H9 (cell line): ENCODE measurements around the gene NCOA6. TPM values are rescaled to one million over a fixed set of nuclear protein-coding genes. Genes with fewer than 3 reads are reported as not detected.
"Not testable (repeated sequence)": the region's sequence is repeated elsewhere in the genome, so short reads cannot be mapped to it uniquely, and the experiment has no call there.

Experiments
- DNase-seq: peaks from one replicate; pipeline ENCODE4 v3.0.0-alpha.2; 2017
- H2AFZ ChIP-seq: one replicate; pipeline ENCODE4 v1.6.1; 2013; ENCODE audit warnings: mild to moderate bottlenecking, low read length, control low read depth, moderate library complexity
- H2AK5ac ChIP-seq: 2 replicates; pipeline ENCODE4 v1.6.1; 2013; ENCODE audit warnings: low read length, control low read depth, mixed read lengths; ENCODE audit not compliant: insufficient read length
- H2BK120ac ChIP-seq: one replicate; pipeline ENCODE4 v1.6.1; 2013; ENCODE audit warnings: low read depth, mild to moderate bottlenecking, low read length, control low read depth, inconsistent platforms; ENCODE audit not compliant: poor library complexity, severe bottlenecking
- H2BK12ac ChIP-seq: 2 replicates; pipeline ENCODE4 v1.6.1; 2013; ENCODE audit warnings: low read length, control low read depth, mixed read lengths, low read depth; ENCODE audit not compliant: insufficient read length
- H2BK15ac ChIP-seq: 2 replicates; pipeline ENCODE4 v1.6.1; 2013; ENCODE audit warnings: low read depth, low read length, control low read depth
- H2BK20ac ChIP-seq: one replicate; pipeline ENCODE4 v1.6.1; 2013; ENCODE audit warnings: low read depth, mild to moderate bottlenecking, low read length, control low read depth, inconsistent platforms; ENCODE audit not compliant: poor library complexity, severe bottlenecking
- H2BK5ac ChIP-seq: 2 replicates; pipeline ENCODE4 v1.6.1; 2013; ENCODE audit warnings: low read length, control low read depth, mixed read lengths; ENCODE audit not compliant: insufficient read length
- H3K14ac ChIP-seq: 2 replicates; pipeline ENCODE4 v1.6.1; 2013; ENCODE audit warnings: low read length, control low read depth; ENCODE audit not compliant: insufficient read depth
- H3K18ac ChIP-seq: 2 replicates; pipeline ENCODE4 v1.6.1; 2013; ENCODE audit warnings: low read depth, mild to moderate bottlenecking, mixed read lengths, low read length, control low read depth; ENCODE audit not compliant: insufficient read length
- H3K23ac ChIP-seq: 2 replicates; pipeline ENCODE4 v1.6.1; 2013; ENCODE audit warnings: low read length, control low read depth, mixed read lengths, low read depth; ENCODE audit not compliant: insufficient read length
- H3K23me2 ChIP-seq: 2 replicates; pipeline ENCODE4 v1.6.1; 2013; ENCODE audit warnings: low read depth, mild to moderate bottlenecking, mixed read lengths, low read length, control low read depth; ENCODE audit not compliant: insufficient read length, poor library complexity, severe bottlenecking
- H3K27ac ChIP-seq: 2 replicates; pipeline ENCODE4 v1.5.1; 2013; ENCODE audit warnings: low read length, control low read depth, mixed read lengths, low read depth; ENCODE audit not compliant: insufficient read length
- H3K27me3 ChIP-seq: 2 replicates; pipeline ENCODE4 v1.6.1; 2013; ENCODE audit warnings: low read length, control low read depth, inconsistent platforms; ENCODE audit not compliant: insufficient read depth
- H3K4ac ChIP-seq: 2 replicates; pipeline ENCODE4 v1.6.1; 2013; ENCODE audit warnings: low read depth, mild to moderate bottlenecking, control low read depth, inconsistent platforms, low read length, moderate library complexity
- H3K4me1 ChIP-seq: 2 replicates; pipeline ENCODE4 v1.6.1; 2013; ENCODE audit warnings: low read length, control low read depth, inconsistent platforms; ENCODE audit not compliant: insufficient read depth
- H3K4me2 ChIP-seq: 2 replicates; pipeline ENCODE4 v1.6.1; 2013; ENCODE audit warnings: low read length, control low read depth, mixed read lengths; ENCODE audit not compliant: insufficient read length, insufficient read depth
- H3K56ac ChIP-seq: 2 replicates; pipeline ENCODE4 v1.6.1; 2013; ENCODE audit warnings: low read depth, mild to moderate bottlenecking, mixed read lengths, low read length, control low read depth; ENCODE audit not compliant: insufficient read length
- H3K79me1 ChIP-seq: 2 replicates; pipeline ENCODE4 v1.6.1; 2013; ENCODE audit warnings: low read depth, mild to moderate bottlenecking, moderate library complexity, low read length, control low read depth, inconsistent platforms; ENCODE audit not compliant: insufficient read depth, poor library complexity, severe bottlenecking
- H3K79me2 ChIP-seq: 2 replicates; pipeline ENCODE4 v1.6.1; 2013; ENCODE audit warnings: low read length, control low read depth, inconsistent platforms; ENCODE audit not compliant: insufficient read depth
- H3K9ac ChIP-seq: 2 replicates; pipeline ENCODE4 v1.6.1; 2013; ENCODE audit warnings: low read length, control low read depth, mixed read lengths; ENCODE audit not compliant: insufficient read length; ENCODE audit errors: extremely low read depth
- H3K9me3 ChIP-seq: one replicate; pipeline ENCODE4 v1.6.1; 2013; ENCODE audit warnings: low read depth, low read length, inconsistent platforms; ENCODE audit not compliant: control insufficient read depth
- H3T11ph ChIP-seq: one replicate; pipeline ENCODE4 v1.6.1; 2013; ENCODE audit warnings: mild to moderate bottlenecking, low read length, control low read depth, inconsistent platforms
- H4K20me1 ChIP-seq: one replicate; pipeline ENCODE4 v1.6.1; 2013; ENCODE audit not compliant: control insufficient read depth, insufficient read length, insufficient read depth
- H4K5ac ChIP-seq: 2 replicates; pipeline ENCODE4 v1.6.1; 2013; ENCODE audit warnings: low read depth, mild to moderate bottlenecking, mixed read lengths, low read length, control low read depth; ENCODE audit not compliant: insufficient read length
- H4K8ac ChIP-seq: replicated peaks from 2 replicates; pipeline ENCODE4 v1.6.1; 2013; ENCODE audit warnings: low read length, control low read depth, mixed read lengths, low read depth; ENCODE audit not compliant: insufficient read length
- H4K91ac ChIP-seq: 2 replicates; pipeline ENCODE4 v1.6.1; 2013; ENCODE audit warnings: low read depth, mild to moderate bottlenecking, moderate library complexity, mixed read lengths, low read length, control low read depth; ENCODE audit not compliant: insufficient read length
- H3K27ac Mint-ChIP-seq, 3 experiments: 2 replicates in 2 of 3; 3 replicates in 1 of 3; pipeline ENCODE4 v1.8.0; 2020 to 2021; ENCODE audit warnings: mixed read lengths in 3 of 3, mild to moderate bottlenecking in 1 of 3, moderate library complexity in 1 of 3
- H3K27me3 Mint-ChIP-seq: 2 replicates; pipeline ENCODE4 v1.8.0; 2021; ENCODE audit warnings: low read depth, mild to moderate bottlenecking, moderate library complexity, mixed read lengths
- H3K36me3 Mint-ChIP-seq, 3 experiments: 2 replicates in 2 of 3; 3 replicates in 1 of 3; pipeline ENCODE4 v1.8.0; 2020 to 2021; ENCODE audit warnings: low read depth in 3 of 3, mixed read lengths in 3 of 3; ENCODE audit not compliant: insufficient read depth in 1 of 3
- H3K4me1 Mint-ChIP-seq, 2 experiments: 2 replicates each; pipeline ENCODE4 v1.8.0; 2020; ENCODE audit warnings: mixed read lengths in 2 of 2
- H3K4me3 Mint-ChIP-seq, 2 experiments: 2 replicates in 1 of 2; 3 replicates in 1 of 2; pipeline ENCODE4 v1.8.0; 2020 to 2021; ENCODE audit warnings: mild to moderate bottlenecking in 2 of 2, mixed read lengths in 2 of 2, moderate library complexity in 1 of 2
- H3K9me3 Mint-ChIP-seq, 2 experiments: 2 replicates in 1 of 2; 3 replicates in 1 of 2; pipeline ENCODE4 v1.8.0; 2020; ENCODE audit warnings: mild to moderate bottlenecking in 2 of 2, mixed read lengths in 2 of 2, moderate library complexity in 1 of 2
- CTCF ChIP-seq: fragments of 200-600 bp; sonication (generic); conservative IDR thresholded peaks from 3 replicates; pipeline ENCODE4 v1.8.0; 2021; ENCODE audit warnings: antibody characterized with exemption, mild to moderate bottlenecking
- WGBS: extraction: QIAGEN DNeasy Blood & Tissue Kit; methylation state at CpG from one replicate; pipeline ENCODE4 v1.1.7; 2013; ENCODE audit warnings: missing lambda C conversion rate, low lambda C conversion rate, mixed read lengths; ENCODE audit not compliant: insufficient read length; ENCODE audit errors: extremely low coverage; 5-methylcytosine and 5-hydroxymethylcytosine counted together
- total RNA-seq: library from RNA; stranded (reverse); gene quantifications from 2 replicates; pipeline ENCODE4 v1.2.1, GENCODE V29; 2021

NCOA6 gene
- total RNA-seq, 1 experiment from 2014 or later = 23.9 TPM

GRCh38 chr20:34720266-34720665 lies 105.2 kb downstream of the NCOA6 start:
- no peaks in the 10 kb centered on the region for H4K20me1 ChIP-seq
- no peak overlapping the region for H3K4me2 ChIP-seq
- no peak for TF ChIP-seq CTCF
- H3K18ac ChIP-seq = no peak overlapping the region
- H3K79me2 ChIP-seq = no peaks in the 10 kb centered on the region
- no peak overlapping the region for H3K23ac ChIP-seq
- no peaks in the 10 kb centered on the region for H3K23me2 ChIP-seq
- H2BK20ac ChIP-seq = no peak overlapping the region
- no CpG with 5 or more reads among the region's 2 CpGs for WGBS
- no peak overlapping the region for H3K56ac ChIP-seq
- H4K91ac ChIP-seq = no peak overlapping the region
- H3K4me1 ChIP-seq = no peaks in the 10 kb centered on the region
- H3K79me1 ChIP-seq = no peaks in the 10 kb centered on the region
- H3K27me3 ChIP-seq = no peaks in the 10 kb centered on the region
- no peak overlapping the region for H4K5ac ChIP-seq
- H2BK120ac ChIP-seq = no peak overlapping the region
- H2AFZ ChIP-seq = no peak overlapping the region
- H3T11ph ChIP-seq = no peak overlapping the region
- Mint-ChIP-seq H3K4me1 (no peaks in the 10 kb centered on the region), H3K9me3 (no peaks in the 10 kb centered on the region), H3K36me3 (peaks cover 0 to 14% (median under 1%) of the 10 kb centered on the region in 3 experiments; a peak in 3 of 7 replicates), H3K27me3 (no peaks in the 10 kb centered on the region), H3K4me3 (no peak overlapping the region), H3K27ac (no peak overlapping the region)
- H2BK5ac ChIP-seq = no peak overlapping the region
- H2AK5ac ChIP-seq = no peak overlapping the region
- no peak overlapping the region for H3K9ac ChIP-seq
- H3K27ac ChIP-seq = no peak overlapping the region
- no peak overlapping the region for H4K8ac ChIP-seq
- DNase-seq = no peak
- no peaks in the 10 kb centered on the region for H3K9me3 ChIP-seq
- H2BK12ac ChIP-seq = no peak overlapping the region
- no peak overlapping the region for H3K4ac ChIP-seq
- no peak overlapping the region for H3K14ac ChIP-seq
- no peak overlapping the region for H2BK15ac ChIP-seq

- H3K4me1 ChIP-seq, H2BK20ac ChIP-seq, H3K4me2 ChIP-seq, H3K4ac ChIP-seq, DNase-seq, H4K8ac ChIP-seq, H2BK120ac ChIP-seq, H3K9me3 ChIP-seq, H3K4me1 Mint-ChIP-seq, H4K91ac ChIP-seq, H3K79me1 ChIP-seq, H3T11ph ChIP-seq, H2AFZ ChIP-seq, H3K27me3 Mint-ChIP-seq, H4K20me1 ChIP-seq, H3K9ac ChIP-seq, H3K18ac ChIP-seq, H3K23ac ChIP-seq, H3K4me3 Mint-ChIP-seq, H3K56ac ChIP-seq, H3K23me2 ChIP-seq, H3K9me3 Mint-ChIP-seq, H3K27ac ChIP-seq, H2BK15ac ChIP-seq, H3K27me3 ChIP-seq, H3K27ac Mint-ChIP-seq, H4K5ac ChIP-seq, H2AK5ac ChIP-seq, H2BK5ac ChIP-seq, H3K14ac ChIP-seq, H3K79me2 ChIP-seq, H2BK12ac ChIP-seq: not testable (repeated sequence)
- no CpG with 5 or more reads among the region's 13 CpGs for WGBS
- peaks cover 0 to 14% (median 0%) of the 10 kb centered on the region in 3 experiments; a peak in 2 of 7 replicates for H3K36me3 Mint-ChIP-seq
Measured at GRCh38 chr20:34719242-34720017, 106.0 kb downstream of the NCOA6 start.
